Choroid plexus epithelial cell (primary cell): ENCODE measurements around the gene GATA1.

Experiments
- DNase-seq: peaks from one replicate; pipeline ENCODE4 v3.0.0-alpha.2; 2010; ENCODE audit warnings: low read depth
- H3K4me3 ChIP-seq: 2 replicates; pipeline ENCODE4 v1.5.1; 2011; ENCODE audit warnings: low read depth, mild to moderate bottlenecking, control low read depth, low read length, moderate library complexity
- TF ChIP-seq, protein P1 (sequence below): conservative IDR thresholded peaks from 2 replicates; pipeline ENCODE4 v1.5.1; 2011; ENCODE audit warnings: low read depth, mild to moderate bottlenecking, control low read depth, inconsistent platforms, low read length, moderate library complexity

The GATA1 gene

GRCh38 chrX:48786341-48786800 lies at the start of gene GATA1:
Gene GATA1, plus strand, starts transcription at chrX:48786590. Its CDS starts 4,520 bp downstream, at chrX:48791110.
- TF ChIP-seq, protein P1, sequence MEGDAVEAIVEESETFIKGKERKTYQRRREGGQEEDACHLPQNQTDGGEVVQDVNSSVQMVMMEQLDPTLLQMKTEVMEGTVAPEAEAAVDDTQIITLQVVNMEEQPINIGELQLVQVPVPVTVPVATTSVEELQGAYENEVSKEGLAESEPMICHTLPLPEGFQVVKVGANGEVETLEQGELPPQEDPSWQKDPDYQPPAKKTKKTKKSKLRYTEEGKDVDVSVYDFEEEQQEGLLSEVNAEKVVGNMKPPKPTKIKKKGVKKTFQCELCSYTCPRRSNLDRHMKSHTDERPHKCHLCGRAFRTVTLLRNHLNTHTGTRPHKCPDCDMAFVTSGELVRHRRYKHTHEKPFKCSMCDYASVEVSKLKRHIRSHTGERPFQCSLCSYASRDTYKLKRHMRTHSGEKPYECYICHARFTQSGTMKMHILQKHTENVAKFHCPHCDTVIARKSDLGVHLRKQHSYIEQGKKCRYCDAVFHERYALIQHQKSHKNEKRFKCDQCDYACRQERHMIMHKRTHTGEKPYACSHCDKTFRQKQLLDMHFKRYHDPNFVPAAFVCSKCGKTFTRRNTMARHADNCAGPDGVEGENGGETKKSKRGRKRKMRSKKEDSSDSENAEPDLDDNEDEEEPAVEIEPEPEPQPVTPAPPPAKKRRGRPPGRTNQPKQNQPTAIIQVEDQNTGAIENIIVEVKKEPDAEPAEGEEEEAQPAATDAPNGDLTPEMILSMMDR, result no peak
- no peak for DNase-seq
- H3K4me3 ChIP-seq, result no peak within 1 kb of the TSS

GRCh38 chrX:48736878-48737212 lies 49.5 kb upstream of the GATA1 start:
- no peak for DNase-seq
- H3K4me3 ChIP-seq, result peak overlapping the region; percentile 51
- TF ChIP-seq, protein P1, result no peak

- TF ChIP-seq, protein P1, result no peak
- peak; percentile 99 for DNase-seq
- peak overlapping the region; percentile 63 for H3K4me3 ChIP-seq
These were observed 49.0 kb upstream of the GATA1 start for GRCh38 chrX:48737213-48737938.

GRCh38 chrX:48737940-48738339 lies 48.5 kb upstream of the GATA1 start:
- DNase-seq, result no peak
- TF ChIP-seq, protein P1, result no peak
- H3K4me3 ChIP-seq, result peak overlapping the region; percentile 63

GRCh38 chrX:48741834-48742233 lies 44.6 kb upstream of the GATA1 start:
- no peak for DNase-seq
- TF ChIP-seq, protein P1, result no peak
- no peak overlapping the region for H3K4me3 ChIP-seq

GRCh38 chrX:48745222-48745621 lies 41.2 kb upstream of the GATA1 start:
- TF ChIP-seq, protein P1, result no peak
- DNase-seq, result no peak
- H3K4me3 ChIP-seq, result no peak overlapping the region

DNA sequence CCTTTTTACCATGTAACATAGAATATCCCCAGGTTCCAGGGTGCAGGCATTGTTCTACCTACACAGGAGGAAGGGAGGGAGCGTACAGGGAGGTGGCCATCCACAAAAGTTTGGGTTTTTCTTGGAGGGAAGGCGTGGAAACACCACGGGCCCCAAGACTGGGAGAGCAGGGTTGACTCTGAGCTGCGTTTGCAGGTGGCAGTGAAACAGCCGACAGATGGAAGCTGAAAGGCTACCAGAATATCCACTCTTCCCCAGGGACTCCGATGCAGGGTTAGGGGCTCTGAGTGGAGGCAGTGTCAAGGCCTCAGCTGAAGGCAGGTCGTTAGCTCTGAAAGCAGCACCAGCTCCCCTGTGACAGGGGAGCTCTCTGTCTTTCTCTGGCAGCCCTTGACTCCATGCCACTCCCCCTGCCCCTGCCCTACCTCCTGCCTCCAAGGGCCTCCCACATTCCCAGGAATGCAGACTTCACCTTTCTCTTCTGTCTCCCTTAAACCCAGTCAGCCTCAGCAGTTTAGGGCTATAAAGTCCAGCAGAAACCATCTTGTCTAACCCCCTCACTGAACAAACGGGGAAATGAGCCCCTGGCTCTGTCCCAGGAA lies 38.9 kb upstream of the GATA1 start:
- DNase-seq, result no peak
- no peak overlapping the region for H3K4me3 ChIP-seq
- TF ChIP-seq, protein P1, result no peak
